ENCODE results near the gene TLN1. TPM values are rescaled to one million over a fixed set of nuclear protein-coding genes. Genes with fewer than 3 reads are reported as not detected.

The TLN1 gene
- total RNA-seq, 5 donors from 2014 or later (not counting 1 experiment from before 2014, with no cell fraction given) = 229 to 366 (median 294) TPM

DNA sequence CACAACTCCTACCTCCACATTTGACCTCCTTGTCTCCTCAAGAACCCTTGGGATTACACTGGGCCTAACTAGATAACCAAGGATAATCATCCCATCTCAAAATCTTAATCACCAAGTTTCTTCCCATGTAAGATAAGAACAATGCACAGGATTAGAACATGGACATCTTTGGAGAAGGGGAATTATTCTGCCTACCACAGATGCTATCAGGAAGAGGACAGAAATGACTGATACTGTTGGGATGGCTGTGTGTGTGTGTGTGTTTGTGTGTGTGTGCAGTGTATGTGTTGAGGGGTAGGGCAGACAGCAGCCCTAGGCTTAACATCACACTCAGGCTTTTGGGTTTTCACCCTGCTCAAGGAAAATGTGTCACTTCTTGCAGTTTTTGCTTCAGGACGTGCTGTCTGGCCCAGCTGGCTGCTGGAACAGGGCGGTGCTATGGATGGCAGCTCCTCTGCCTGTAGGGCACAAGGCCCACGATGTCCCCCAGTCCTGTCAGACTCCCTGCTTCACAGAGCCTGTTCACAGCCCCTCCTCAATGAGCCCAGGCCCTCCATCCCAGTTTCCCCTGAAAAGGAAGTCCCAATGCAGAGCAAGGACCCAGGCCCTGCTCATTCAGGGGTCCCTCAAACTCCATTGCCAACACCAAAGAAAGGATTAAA lies 50.5 kb downstream of the TLN1 start:
- H3K36me3 Mint-ChIP-seq = peaks cover 3% of the 10 kb centered on the region
- Histone ChIP-seq H3K27me3 (replicated peaks in 1 of 2; ENCODE audit: control insufficient read depth in 2 of 2, extremely low read depth in 1 of 2, insufficient read depth in 2 of 2, low read length in 1 of 2) (peaks cover 0 to 7% of the 10 kb centered on the region in 2 experiments), H3K27ac (ENCODE audit: low read length) (no peak overlapping the region), H3K4me3 (ENCODE audit: control insufficient read depth in 1 of 2, extremely low read depth in 1 of 2, low read length in 1 of 2) (no peak overlapping the region), H3K4me1 (ENCODE audit: control insufficient read depth in 1 of 2, extremely low read depth in 1 of 2, insufficient read depth in 2 of 2, low read length in 2 of 2) (peaks cover 0 to under 1% of the 10 kb centered on the region in 2 experiments), H3K9me3 (no peaks in the 10 kb centered on the region), H3K36me3 (ENCODE audit: control insufficient read depth in 2 of 2, extremely low read depth in 1 of 2, insufficient read depth in 1 of 2, low read length in 1 of 2) (no peaks in the 10 kb centered on the region)
- H3K4me1 Mint-ChIP-seq = peaks cover 2 to 4% (median 3%) of the 10 kb centered on the region in 3 donors
- H3K27me3 Mint-ChIP-seq = peaks cover under 1 to 1% of the 10 kb centered on the region in 2 donors
- ATAC-seq (replicated peaks in 1 of 4) = no peak
- WGBS (ENCODE audit: insufficient coverage) = 87% methylated on average over 3 of the region's 3 CpGs
- H3K9me3 Mint-ChIP-seq = no peaks in the 10 kb centered on the region
- ChIA-PET CTCF (interaction anchor here in 1 of 2 donors (0.5 kb wide), 1 partner anchor 420 kb away, joined by 5 read pairs; no protein-coding TSS in a partner anchor), POLR2A (no interaction called here)
- no peak for DNase-seq
- no peak overlapping the region for H3K4me3 Mint-ChIP-seq
- no peak overlapping the region for H3K27ac Mint-ChIP-seq

DNA sequence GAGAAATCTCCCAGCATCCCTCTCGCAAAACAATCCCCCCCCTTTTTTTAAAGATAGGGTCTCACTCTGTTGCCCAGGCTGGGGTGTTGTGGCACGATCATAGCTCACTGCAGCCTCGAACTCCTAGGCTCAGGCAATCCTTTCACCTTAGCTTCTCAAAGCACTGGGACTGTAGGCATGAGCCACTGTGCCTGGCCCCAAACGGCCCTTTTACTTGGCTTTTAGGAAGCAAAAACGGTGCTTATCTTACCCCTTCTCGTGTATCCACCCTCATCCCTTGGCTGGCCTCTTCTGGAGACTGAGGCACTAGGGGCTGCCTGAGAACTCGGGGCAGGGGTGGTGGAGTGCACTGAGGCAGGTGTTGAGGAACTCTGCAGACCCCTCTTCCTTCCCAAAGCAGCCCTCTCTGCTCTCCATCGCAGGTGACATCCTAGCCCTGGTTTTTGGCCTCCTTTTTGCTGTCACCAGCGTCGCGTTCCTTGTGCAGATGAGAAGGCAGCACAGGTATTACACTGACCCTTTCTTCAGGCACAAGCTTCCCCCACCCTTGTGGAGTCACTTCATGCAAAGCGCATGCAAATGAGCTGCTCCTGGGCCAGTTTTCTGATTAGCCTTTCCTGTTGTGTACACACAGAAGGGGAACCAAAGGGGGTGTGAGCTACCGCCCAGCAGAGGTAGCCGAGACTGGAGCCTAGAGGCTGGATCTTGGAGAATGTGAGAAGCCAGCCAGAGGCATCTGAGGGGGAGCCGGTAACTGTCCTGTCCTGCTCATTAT lies 51.5 kb downstream of the TLN1 start:
- Histone ChIP-seq H3K9me3 (no peaks in the 10 kb centered on the region), H3K4me1 (ENCODE audit: control insufficient read depth in 1 of 2, extremely low read depth in 1 of 2, insufficient read depth in 2 of 2, low read length in 2 of 2) (peaks cover 2 to 10% of the 10 kb centered on the region in 2 experiments), H3K4me3 (ENCODE audit: control insufficient read depth in 1 of 2, extremely low read depth in 1 of 2, low read length in 1 of 2) (no peak overlapping the region), H3K27me3 (replicated peaks in 1 of 2; ENCODE audit: control insufficient read depth in 2 of 2, extremely low read depth in 1 of 2, insufficient read depth in 2 of 2, low read length in 1 of 2) (peaks cover 0 to 16% of the 10 kb centered on the region in 2 experiments), H3K27ac (ENCODE audit: low read length) (no peak overlapping the region), H3K36me3 (ENCODE audit: control insufficient read depth in 2 of 2, extremely low read depth in 1 of 2, insufficient read depth in 1 of 2, low read length in 1 of 2) (no peaks in the 10 kb centered on the region)
- H3K9me3 Mint-ChIP-seq = no peaks in the 10 kb centered on the region
- 77% methylated on average over 9 of the region's 15 CpGs for WGBS (ENCODE audit: insufficient coverage)
- H3K36me3 Mint-ChIP-seq = peaks cover 3% of the 10 kb centered on the region
- peaks cover 3 to 4% of the 10 kb centered on the region in 2 donors for H3K27me3 Mint-ChIP-seq
- ATAC-seq (replicated peaks in 1 of 4) = no peak
- no peak overlapping the region for H3K27ac Mint-ChIP-seq
- ChIA-PET POLR2A (no interaction called here), CTCF (interaction anchor here in 1 of 2 donors (0.5 to 1.1 kb wide), 2 partner anchors 33 to 421 kb away, joined by 5 to 6 read pairs; no protein-coding TSS in a partner anchor)
- no peak overlapping the region for H3K4me3 Mint-ChIP-seq
- no peak for DNase-seq
- H3K4me1 Mint-ChIP-seq = peaks cover 6 to 9% (median 8%) of the 10 kb centered on the region in 3 donors

DNA sequence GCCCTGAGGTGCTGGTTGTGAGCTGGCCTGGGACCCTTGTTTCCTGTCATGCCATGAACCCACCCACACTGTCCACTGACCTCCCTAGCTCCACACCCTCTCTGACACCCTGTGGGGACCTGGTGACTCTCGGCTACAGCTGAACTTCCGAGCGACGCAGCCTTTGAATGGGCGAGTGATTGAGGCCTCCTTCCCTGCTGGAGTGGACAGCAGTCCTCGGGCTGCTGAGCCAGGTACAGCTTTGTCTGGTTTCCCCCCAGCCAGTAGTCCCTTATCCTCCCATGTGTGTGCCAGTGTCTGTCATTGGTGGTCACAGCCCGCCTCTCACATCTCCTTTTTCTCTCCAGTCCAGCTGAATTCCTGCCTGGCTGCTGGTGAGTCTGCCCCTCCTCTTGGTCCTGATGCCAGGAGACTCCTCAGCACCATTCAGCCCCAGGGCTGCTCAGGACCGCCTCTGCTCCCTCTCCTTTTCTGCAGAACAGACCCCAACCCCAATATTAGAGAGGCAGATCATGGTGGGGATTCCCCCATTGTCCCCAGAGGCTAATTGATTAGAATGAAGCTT lies 52.1 kb downstream of the TLN1 start:
- Mint-ChIP-seq H3K4me1 (peaks cover 6 to 12% (median 12%) of the 10 kb centered on the region in 3 donors), H3K9me3 (no peaks in the 10 kb centered on the region), H3K27ac (no peak overlapping the region), H3K36me3 (peaks cover 3% of the 10 kb centered on the region), H3K27me3 (peaks cover 3 to 4% of the 10 kb centered on the region in 2 donors), H3K4me3 (no peak overlapping the region)
- POLR2A ChIA-PET = interaction anchor here in 1 of 2 donors (0.5 kb wide), 1 partner anchor 1519 kb away, joined by 4 read pairs; no protein-coding TSS in a partner anchor
- Histone ChIP-seq H3K27me3 (replicated peaks in 1 of 2; ENCODE audit: control insufficient read depth in 2 of 2, extremely low read depth in 1 of 2, insufficient read depth in 2 of 2, low read length in 1 of 2) (peaks cover 0 to 23% of the 10 kb centered on the region in 2 experiments), H3K36me3 (ENCODE audit: control insufficient read depth in 2 of 2, extremely low read depth in 1 of 2, insufficient read depth in 1 of 2, low read length in 1 of 2) (no peaks in the 10 kb centered on the region), H3K9me3 (no peaks in the 10 kb centered on the region), H3K4me3 (ENCODE audit: control insufficient read depth in 1 of 2, extremely low read depth in 1 of 2, low read length in 1 of 2) (no peak overlapping the region), H3K4me1 (ENCODE audit: control insufficient read depth in 1 of 2, extremely low read depth in 1 of 2, insufficient read depth in 2 of 2, low read length in 2 of 2) (peaks cover 2 to 16% of the 10 kb centered on the region in 2 experiments), H3K27ac (ENCODE audit: low read length) (no peak overlapping the region)
- CTCF ChIA-PET = interaction anchor here in 1 of 2 donors (1.1 kb wide), 1 partner anchor 32 kb away, joined by 6 read pairs; no protein-coding TSS in a partner anchor
- no peak for ATAC-seq (replicated peaks in 1 of 4)
- no peak for DNase-seq
- 95% methylated on average over 6 of the region's 8 CpGs for WGBS (ENCODE audit: insufficient coverage)

DNA sequence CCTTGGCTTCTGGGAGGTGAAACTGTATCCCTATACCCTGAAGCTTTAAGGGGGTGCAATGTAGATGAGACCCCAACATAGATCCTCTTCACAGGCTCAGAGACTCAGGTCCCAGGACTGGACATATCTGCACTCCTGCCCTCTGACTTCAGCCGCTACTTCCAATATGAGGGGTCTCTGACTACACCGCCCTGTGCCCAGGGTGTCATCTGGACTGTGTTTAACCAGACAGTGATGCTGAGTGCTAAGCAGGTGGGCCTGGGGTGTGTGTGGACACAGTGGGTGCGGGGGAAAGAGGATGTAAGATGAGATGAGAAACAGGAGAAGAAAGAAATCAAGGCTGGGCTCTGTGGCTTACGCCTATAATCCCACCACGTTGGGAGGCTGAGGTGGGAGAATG lies 52.9 kb downstream of the TLN1 start:
- H3K9me3 ChIP-seq = no peaks in the 10 kb centered on the region
- H3K27ac ChIP-seq (ENCODE audit: low read length) = no peak overlapping the region
- no peaks in the 10 kb centered on the region for H3K36me3 ChIP-seq (ENCODE audit: control insufficient read depth in 2 of 2, extremely low read depth in 1 of 2, insufficient read depth in 1 of 2, low read length in 1 of 2)
- Mint-ChIP-seq H3K27me3 (peaks cover 3 to 8% of the 10 kb centered on the region in 2 donors), H3K9me3 (no peaks in the 10 kb centered on the region), H3K4me3 (no peak overlapping the region), H3K27ac (peak overlapping the region in 1 of 2 donors; percentile 31), H3K36me3 (peaks cover 3% of the 10 kb centered on the region), H3K4me1 (peaks cover 13 to 17% (median 15%) of the 10 kb centered on the region in 3 donors)
- H3K27me3 ChIP-seq (replicated peaks in 1 of 2; ENCODE audit: control insufficient read depth in 2 of 2, extremely low read depth in 1 of 2, insufficient read depth in 2 of 2, low read length in 1 of 2) = peaks cover 0 to 25% of the 10 kb centered on the region in 2 experiments
- ATAC-seq (replicated peaks in 1 of 4) = no peak
- ChIA-PET POLR2A (interaction anchor here in 1 of 2 donors (0.6 kb wide), 1 partner anchor 133 kb away, joined by 3 read pairs; the partner anchor contains the start of gene SPAG8), CTCF (no interaction called here)
- DNase-seq = no peak
- 94% methylated on average over 3 of the region's 5 CpGs for WGBS (ENCODE audit: insufficient coverage)
- H3K4me1 ChIP-seq (ENCODE audit: control insufficient read depth in 1 of 2, extremely low read depth in 1 of 2, insufficient read depth in 2 of 2, low read length in 2 of 2) = peaks cover 2 to 16% of the 10 kb centered on the region in 2 experiments
- H3K4me3 ChIP-seq (ENCODE audit: control insufficient read depth in 1 of 2, extremely low read depth in 1 of 2, low read length in 1 of 2) = no peak overlapping the region

DNA sequence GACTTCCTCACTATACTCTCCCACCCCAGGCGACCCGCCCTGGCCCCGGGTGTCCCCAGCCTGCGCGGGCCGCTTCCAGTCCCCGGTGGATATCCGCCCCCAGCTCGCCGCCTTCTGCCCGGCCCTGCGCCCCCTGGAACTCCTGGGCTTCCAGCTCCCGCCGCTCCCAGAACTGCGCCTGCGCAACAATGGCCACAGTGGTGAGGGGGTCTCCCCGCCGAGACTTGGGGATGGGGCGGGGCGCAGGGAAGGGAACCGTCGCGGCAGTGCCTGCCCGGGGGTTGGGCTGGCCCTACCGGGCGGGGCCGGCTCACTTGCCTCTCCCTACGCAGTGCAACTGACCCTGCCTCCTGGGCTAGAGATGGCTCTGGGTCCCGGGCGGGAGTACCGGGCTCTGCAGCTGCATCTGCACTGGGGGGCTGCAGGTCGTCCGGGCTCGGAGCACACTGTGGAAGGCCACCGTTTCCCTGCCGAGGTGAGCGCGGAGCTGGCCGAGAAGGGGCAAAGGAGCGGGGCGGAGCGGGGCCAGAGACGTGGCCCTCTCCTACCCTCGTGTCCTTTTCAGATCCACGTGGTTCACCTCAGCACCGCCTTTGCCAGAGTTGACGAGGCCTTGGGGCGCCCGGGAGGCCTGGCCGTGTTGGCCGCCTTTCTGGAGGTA lies 56.1 kb downstream of the TLN1 start:
- ATAC-seq (replicated peaks in 1 of 4) (peak; percentile 37 to 71 (median 70)), DNase-seq (peak in 6 of 35 experiments; percentile 21 to 55 (median 28))
- Mint-ChIP-seq H3K27ac (peak overlapping the region in 1 of 2 donors; percentile 69), H3K36me3 (no peaks in the 10 kb centered on the region), H3K27me3 (peaks cover 3 to 8% of the 10 kb centered on the region in 2 donors), H3K4me3 (peak overlapping the region; percentile 59 to 85 (median 76)), H3K9me3 (no peaks in the 10 kb centered on the region), H3K4me1 (peaks cover 13 to 17% (median 15%) of the 10 kb centered on the region in 3 donors)
- H3K36me3 ChIP-seq (ENCODE audit: control insufficient read depth in 2 of 2, extremely low read depth in 1 of 2, insufficient read depth in 1 of 2, low read length in 1 of 2) = no peaks in the 10 kb centered on the region
- POLR2A ChIA-PET = no interaction called here
- H3K4me3 ChIP-seq (ENCODE audit: control insufficient read depth in 1 of 2, extremely low read depth in 1 of 2, low read length in 1 of 2) = peak overlapping the region; percentile 49
- CTCF ChIA-PET = interaction anchor here in 1 of 2 donors (0.6 to 1.0 kb wide), 3 partner anchors 18 to 21 kb away, joined by 3 to 5 read pairs (median 4); partner anchors contain the start of genes CCDC107 and RMRP
- no peak overlapping the region for H3K27ac ChIP-seq (ENCODE audit: low read length)
- peaks cover 0 to 31% of the 10 kb centered on the region in 2 experiments for H3K27me3 ChIP-seq (replicated peaks in 1 of 2; ENCODE audit: control insufficient read depth in 2 of 2, extremely low read depth in 1 of 2, insufficient read depth in 2 of 2, low read length in 1 of 2)
- H3K4me1 ChIP-seq (ENCODE audit: control insufficient read depth in 1 of 2, extremely low read depth in 1 of 2, insufficient read depth in 2 of 2, low read length in 2 of 2) = peaks cover 2 to 16% of the 10 kb centered on the region in 2 experiments
- no peaks in the 10 kb centered on the region for H3K9me3 ChIP-seq
- WGBS (ENCODE audit: insufficient coverage) = 31% methylated on average over 44 of the region's 51 CpGs
